Neutrophil (primary cell): ENCODE data around the gene SASH1.
"Not testable (repeated sequence)": the region's sequence is repeated elsewhere in the genome, so short reads cannot be mapped to it uniquely, and the experiment has no call there.

Source experiments
- H3K27ac ChIP-seq: fragments of 200-600 bp; sonication (generic); 2 replicates; pipeline ENCODE4 v1.5.1; 2016; ENCODE audit warnings: mild to moderate bottlenecking, moderate library complexity
- H3K27me3 ChIP-seq: fragments of 200-600 bp; sonication (generic); 2 replicates; pipeline ENCODE4 v1.6.0; 2016; ENCODE audit warnings: mild to moderate bottlenecking
- H3K36me3 ChIP-seq: fragments of 200-600 bp; sonication (generic); 2 replicates; pipeline ENCODE4 v1.5.1; 2017
- H3K4me1 ChIP-seq, 2 experiments: fragments of 200-600 bp in 1 of 2; sonication (generic) in 1 of 2; 1 replicate in 1 of 2; 2 replicates in 1 of 2; pipeline versions ENCODE4 v1.5.1 to v1.6.1; 2013 to 2016; ENCODE audit warnings: low read depth in 1 of 2, low read length in 1 of 2, mild to moderate bottlenecking in 1 of 2, moderate library complexity in 1 of 2; ENCODE audit not compliant: control insufficient read depth in 1 of 2, insufficient read depth in 1 of 2
- H3K4me3 ChIP-seq, 2 experiments: fragments of 200-600 bp in 1 of 2; sonication (generic) in 1 of 2; 1 replicate in 1 of 2; 2 replicates in 1 of 2; pipeline ENCODE4 v1.5.1; 2013 to 2016; ENCODE audit warnings: low read depth in 1 of 2, low read length in 1 of 2, mild to moderate bottlenecking in 1 of 2, moderate library complexity in 1 of 2
- H3K9me3 ChIP-seq: fragments of 200-600 bp; sonication (generic); 2 replicates; pipeline ENCODE4 v1.5.1; 2016
- TF ChIP-seq, protein P1 (sequence below): fragments of 200-600 bp; sonication (generic); IDR thresholded peaks from 2 replicates; pipeline ENCODE4 v1.5.1; 2016; ENCODE audit warnings: antibody characterized with exemption

Gene SASH1

GRCh38 chr6:148370176-148370575 lies 27.5 kb downstream of the SASH1 start:
- Histone ChIP-seq H3K27ac (no peak overlapping the region), H3K4me3 (no peak overlapping the region), H3K9me3 (no peaks in the 10 kb centered on the region), H3K27me3 (peaks cover 25% of the 10 kb centered on the region), H3K4me1 (no peaks in the 10 kb centered on the region), H3K36me3 (no peaks in the 10 kb centered on the region)
- TF ChIP-seq, protein P1, sequence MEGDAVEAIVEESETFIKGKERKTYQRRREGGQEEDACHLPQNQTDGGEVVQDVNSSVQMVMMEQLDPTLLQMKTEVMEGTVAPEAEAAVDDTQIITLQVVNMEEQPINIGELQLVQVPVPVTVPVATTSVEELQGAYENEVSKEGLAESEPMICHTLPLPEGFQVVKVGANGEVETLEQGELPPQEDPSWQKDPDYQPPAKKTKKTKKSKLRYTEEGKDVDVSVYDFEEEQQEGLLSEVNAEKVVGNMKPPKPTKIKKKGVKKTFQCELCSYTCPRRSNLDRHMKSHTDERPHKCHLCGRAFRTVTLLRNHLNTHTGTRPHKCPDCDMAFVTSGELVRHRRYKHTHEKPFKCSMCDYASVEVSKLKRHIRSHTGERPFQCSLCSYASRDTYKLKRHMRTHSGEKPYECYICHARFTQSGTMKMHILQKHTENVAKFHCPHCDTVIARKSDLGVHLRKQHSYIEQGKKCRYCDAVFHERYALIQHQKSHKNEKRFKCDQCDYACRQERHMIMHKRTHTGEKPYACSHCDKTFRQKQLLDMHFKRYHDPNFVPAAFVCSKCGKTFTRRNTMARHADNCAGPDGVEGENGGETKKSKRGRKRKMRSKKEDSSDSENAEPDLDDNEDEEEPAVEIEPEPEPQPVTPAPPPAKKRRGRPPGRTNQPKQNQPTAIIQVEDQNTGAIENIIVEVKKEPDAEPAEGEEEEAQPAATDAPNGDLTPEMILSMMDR, result no peak

DNA sequence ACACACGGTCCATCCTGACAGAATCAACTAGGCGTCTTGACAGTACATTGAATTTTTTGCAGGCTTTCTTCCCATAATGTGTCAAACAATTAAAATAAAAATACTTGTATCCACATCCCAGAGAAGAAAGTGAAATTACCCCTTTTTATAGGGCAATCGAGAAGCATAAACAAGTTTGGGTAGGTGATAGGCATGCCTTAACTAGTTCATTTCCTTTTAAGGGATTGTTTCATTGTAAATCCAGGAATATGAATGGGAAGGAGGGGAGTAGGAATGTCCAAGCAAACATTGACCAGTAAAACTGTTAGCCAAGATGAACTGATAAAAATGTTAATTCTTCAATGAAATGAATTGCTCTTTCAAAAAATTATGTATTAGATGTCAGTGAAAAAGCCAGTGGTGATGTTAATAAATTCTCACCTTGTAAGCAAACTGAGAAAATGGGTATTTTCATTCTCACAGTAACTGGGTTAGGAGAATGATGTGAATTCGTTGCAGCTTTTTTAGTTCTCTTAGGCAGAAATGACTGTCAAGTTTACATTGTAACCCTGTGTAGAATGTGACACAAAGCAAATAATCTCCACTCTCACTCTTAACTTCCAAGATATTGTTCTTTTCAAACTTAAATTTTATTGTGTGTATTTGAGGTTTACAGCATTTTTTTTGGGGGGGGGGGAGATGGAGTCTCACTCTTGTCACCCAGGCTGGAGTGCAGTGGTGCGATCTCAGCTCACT lies 31.6 kb downstream of the SASH1 start:
- no peak overlapping the region for H3K27ac ChIP-seq
- TF ChIP-seq, protein P1, result no peak
- no peak overlapping the region for H3K4me3 ChIP-seq
- H3K27me3 ChIP-seq, result peaks cover 4% of the 10 kb centered on the region
- H3K4me1 ChIP-seq, result no peaks in the 10 kb centered on the region
- H3K36me3 ChIP-seq, result no peaks in the 10 kb centered on the region
- no peaks in the 10 kb centered on the region for H3K9me3 ChIP-seq

- H3K27me3 ChIP-seq, result no peaks in the 10 kb centered on the region
- TF ChIP-seq, protein P1, result no peak
Measured at GRCh38 chr6:148375401-148375800, 32.8 kb downstream of the SASH1 start.

GRCh38 chr6:148379481-148379880 lies 36.8 kb downstream of the SASH1 start:
- H3K27me3 ChIP-seq, result no peaks in the 10 kb centered on the region
- TF ChIP-seq, protein P1, result no peak
- no peaks in the 10 kb centered on the region for H3K4me1 ChIP-seq

More at GRCh38 chr6:148375401-148375800, 32.8 kb downstream of the SASH1 start:
- H3K36me3 ChIP-seq, result no peaks in the 10 kb centered on the region
- H3K27ac ChIP-seq, result no peak overlapping the region
- no peak overlapping the region for H3K4me3 ChIP-seq
- no peaks in the 10 kb centered on the region for H3K9me3 ChIP-seq
- no peaks in the 10 kb centered on the region for H3K4me1 ChIP-seq

GRCh38 chr6:148379966-148380713 lies 37.5 kb downstream of the SASH1 start:
- H3K27ac ChIP-seq, result no peak overlapping the region
- peaks cover 4% of the 10 kb centered on the region for H3K27me3 ChIP-seq
- no peaks in the 10 kb centered on the region for H3K9me3 ChIP-seq
- TF ChIP-seq, protein P1, result no peak
- no peaks in the 10 kb centered on the region for H3K36me3 ChIP-seq
- no peaks in the 10 kb centered on the region for H3K4me1 ChIP-seq
- H3K4me3 ChIP-seq, result no peak overlapping the region

More at GRCh38 chr6:148379481-148379880, 36.8 kb downstream of the SASH1 start:
- no peaks in the 10 kb centered on the region for H3K36me3 ChIP-seq
- no peak overlapping the region for H3K4me3 ChIP-seq
- H3K9me3 ChIP-seq, result no peaks in the 10 kb centered on the region
- no peak overlapping the region for H3K27ac ChIP-seq

GRCh38 chr6:148382051-148382450 lies 39.4 kb downstream of the SASH1 start:
- not testable (repeated sequence) for H3K4me3 ChIP-seq, H3K9me3 ChIP-seq, H3K36me3 ChIP-seq

More at GRCh38 chr6:148382051-148382450, 39.4 kb downstream of the SASH1 start:
- H3K4me1 ChIP-seq, H3K27ac ChIP-seq, H3K27me3 ChIP-seq: not testable (repeated sequence)
